ENCODE measurements around the gene F2RL3.

Gene F2RL3

DNA sequence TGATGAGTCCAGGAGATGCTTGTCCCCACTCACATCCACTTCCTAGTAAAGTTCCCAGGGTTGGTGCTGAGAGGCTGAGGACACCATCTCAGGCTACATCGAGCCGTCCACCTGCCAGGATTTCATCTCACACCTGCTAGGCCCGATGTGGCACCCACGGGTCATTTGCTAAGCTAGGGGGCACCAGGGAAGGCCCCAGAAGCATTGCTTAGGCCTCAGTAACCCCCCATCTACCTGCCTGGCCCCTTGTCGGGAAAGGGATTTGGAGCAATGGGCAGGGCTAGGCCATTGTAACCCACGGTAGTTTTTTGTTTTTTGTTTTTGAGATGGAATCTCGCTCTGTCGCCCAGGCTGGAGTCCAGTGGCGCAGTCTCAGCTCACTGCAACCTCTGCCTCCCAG lies 51.8 kb downstream of the F2RL3 start:
- no peak overlapping the region for H3K4me3 ChIP-seq (replicated peaks; ENCODE audit: low read depth, low read length)
- no peak for DNase-seq (ENCODE audit: low read depth)
- TF ChIP-seq, protein P1, sequence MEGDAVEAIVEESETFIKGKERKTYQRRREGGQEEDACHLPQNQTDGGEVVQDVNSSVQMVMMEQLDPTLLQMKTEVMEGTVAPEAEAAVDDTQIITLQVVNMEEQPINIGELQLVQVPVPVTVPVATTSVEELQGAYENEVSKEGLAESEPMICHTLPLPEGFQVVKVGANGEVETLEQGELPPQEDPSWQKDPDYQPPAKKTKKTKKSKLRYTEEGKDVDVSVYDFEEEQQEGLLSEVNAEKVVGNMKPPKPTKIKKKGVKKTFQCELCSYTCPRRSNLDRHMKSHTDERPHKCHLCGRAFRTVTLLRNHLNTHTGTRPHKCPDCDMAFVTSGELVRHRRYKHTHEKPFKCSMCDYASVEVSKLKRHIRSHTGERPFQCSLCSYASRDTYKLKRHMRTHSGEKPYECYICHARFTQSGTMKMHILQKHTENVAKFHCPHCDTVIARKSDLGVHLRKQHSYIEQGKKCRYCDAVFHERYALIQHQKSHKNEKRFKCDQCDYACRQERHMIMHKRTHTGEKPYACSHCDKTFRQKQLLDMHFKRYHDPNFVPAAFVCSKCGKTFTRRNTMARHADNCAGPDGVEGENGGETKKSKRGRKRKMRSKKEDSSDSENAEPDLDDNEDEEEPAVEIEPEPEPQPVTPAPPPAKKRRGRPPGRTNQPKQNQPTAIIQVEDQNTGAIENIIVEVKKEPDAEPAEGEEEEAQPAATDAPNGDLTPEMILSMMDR (IDR thresholded peaks at IDR 0.05; ENCODE audit: low read length, missing control alignments), result no peak

Data from fibroblast of pulmonary artery (primary cell).